Kidney (tissue), 14 donors: Measurements from ENCODE around the gene RXRA. TPM values are rescaled to one million over a fixed set of nuclear protein-coding genes. Genes with fewer than 3 reads are reported as not detected.

ENCODE experiments used
- DNase-seq, 5 donors: peaks; one replicate each; pipeline ENCODE4 v3.0.0-alpha.2; 2013 to 2020
- FAIRE-seq: peaks from 2 replicates; lab custom pipeline; 2012; peaks lifted over from hg19 to GRCh38; lab: Jason Lieb, UNC
- H3K27ac ChIP-seq, 2 donors: one replicate each; pipeline ENCODE4 v1.7.0; 2013; ENCODE audit warnings: low read depth in 2 of 2, low read length in 2 of 2, inconsistent platforms in 1 of 2
- H3K27me3 ChIP-seq: one replicate; pipeline ENCODE4 v1.7.1; 2013; ENCODE audit warnings: low read length, inconsistent platforms; ENCODE audit not compliant: control insufficient read depth, insufficient read depth
- H3K36me3 ChIP-seq, 3 donors: one replicate each; pipeline versions ENCODE4 v1.7.0 to v1.7.1; 2013; ENCODE audit warnings: low read length in 3 of 3, control low read depth in 1 of 3, inconsistent platforms in 1 of 3; ENCODE audit not compliant: insufficient read depth in 3 of 3, control insufficient read depth in 2 of 3
- H3K4me1 ChIP-seq, 3 donors: one replicate each; pipeline versions ENCODE4 v1.7.0 to v1.7.1; 2013; ENCODE audit warnings: low read length in 3 of 3, inconsistent platforms in 1 of 3, low read depth in 1 of 3; ENCODE audit not compliant: control insufficient read depth in 2 of 3, insufficient read depth in 2 of 3
- H3K4me3 ChIP-seq, 3 donors: one replicate each; pipeline versions ENCODE4 v1.7.0 to v1.8.1; 2013; ENCODE audit warnings: low read length in 3 of 3, control low read depth in 1 of 3, inconsistent platforms in 1 of 3
- H3K9ac ChIP-seq, 3 donors: one replicate each; pipeline versions ENCODE4 v1.7.0 to v1.7.1; 2013; ENCODE audit warnings: low read length in 3 of 3, control low read depth in 1 of 3, inconsistent platforms in 1 of 3
- H3K9me3 ChIP-seq, 3 donors: one replicate each; pipeline versions ENCODE4 v1.7.0 to v1.7.1; 2013; ENCODE audit warnings: low read length in 3 of 3, control low read depth in 1 of 3, inconsistent platforms in 1 of 3; ENCODE audit not compliant: control insufficient read depth in 2 of 3, insufficient read depth in 1 of 3
- CTCF ChIP-seq: IDR thresholded peaks from 3 replicates; pipeline ENCODE4 v1.5.1; 2012; ENCODE audit warnings: mild to moderate bottlenecking, moderate library complexity, borderline replicate concordance; ENCODE audit not compliant: insufficient read depth; ENCODE audit errors: extremely low read depth
- intact Hi-C: fragments of 100-400 bp; cut with DNase I; formaldehyde crosslinking; loops from one replicate; pipeline ENCODE4 v1.11.1; 2022
- polyA plus RNA-seq: library from polyadenylated mRNA; stranded (reverse); fragments of 350-450 nt; fragmentation: Illumina TruSeq; extraction: RNeasy Lipid Tissue Mini Kit (QIAGEN cat#74804); gene quantifications from one replicate; pipeline ENCODE4 v1.2.3, GENCODE V29; 2014; ENCODE audit warnings: low read depth, low replicate concordance; ENCODE audit not compliant: insufficient read depth
- total RNA-seq: library from RNA; stranded (reverse); fragmentation: NEBNext Ultra II Directional; extraction: Animal tissue kit (Norgen Biotek cat#: 25700); gene quantifications from one replicate; pipeline ENCODE4 v1.2.1, GENCODE V29; 2021
- donor health status: control.
- donor health status: control.
- donor health status: control.
- donor health status: control.
- donor health status: control.
- donor health status: DM: yes; HTN: yes; CAD: no.
- donor health status: Normal renal cell carcinoma (clear cell type).

The RXRA gene
- total and polyA plus RNA-seq, 2 donors from 2014 or later: 24.0 to 49.5 TPM

- intact Hi-C loops: no loop called here
- TF ChIP-seq CTCF: no peak
- peaks cover 0 to 7% (median 0%) of the 10 kb centered on the region in 3 donors for H3K4me1 ChIP-seq
- H3K9me3 ChIP-seq: no peaks in the 10 kb centered on the region
- H3K4me3 ChIP-seq: peak overlapping the region in 1 of 3 donors; percentile 37
- H3K36me3 ChIP-seq: no peaks in the 10 kb centered on the region
- H3K27ac ChIP-seq: peak overlapping the region; percentile 76 to 88
- peak overlapping the region in 2 of 3 donors; percentile 29 to 46 for H3K9ac ChIP-seq
- DNase-seq (no peak), FAIRE-seq (no peak)
- H3K27me3 ChIP-seq: no peaks in the 10 kb centered on the region
Observed at GRCh38 chr9:134456756-134457305, 130.6 kb downstream of the RXRA start.

GRCh38 chr9:134457321-134458206 is 131.3 kb downstream of the RXRA start:
- Histone ChIP-seq H3K4me3 (no peak overlapping the region), H3K27me3 (no peaks in the 10 kb centered on the region), H3K27ac (peak overlapping the region; percentile 76 to 88), H3K9ac (no peak overlapping the region), H3K4me1 (peaks cover 0 to 7% (median 0%) of the 10 kb centered on the region in 3 donors), H3K9me3 (no peaks in the 10 kb centered on the region), H3K36me3 (no peaks in the 10 kb centered on the region)
- DNase-seq (no peak), FAIRE-seq (no peak)
- TF ChIP-seq CTCF: no peak
- intact Hi-C loops: no loop called here

- Histone ChIP-seq H3K36me3 (no peaks in the 10 kb centered on the region), H3K4me1 (peaks cover 0 to 7% (median 0%) of the 10 kb centered on the region in 3 donors), H3K9ac (no peak overlapping the region), H3K27me3 (no peaks in the 10 kb centered on the region), H3K9me3 (no peaks in the 10 kb centered on the region), H3K27ac (no peak overlapping the region), H3K4me3 (no peak overlapping the region)
- intact Hi-C loops: no loop called here
- TF ChIP-seq CTCF: no peak
- DNase-seq (peak in 1 of 5 donors; percentile 71), FAIRE-seq (no peak)
Observed at GRCh38 chr9:134458207-134459108, 132.2 kb downstream of the RXRA start.
